HepG2 (cell line): ENCODE data around the gene ERBB3. TPM values are rescaled to one million over a fixed set of nuclear protein-coding genes. Genes with fewer than 3 reads are reported as not detected.

Source experiments
- ATAC-seq: fragments of 200-7000 bp; cut with Tn5 transposase; 3 replicates; pipeline ENCODE4 v1.9.1; 2020; ENCODE audit warnings: mild to moderate bottlenecking, moderate library complexity
- BruUV-seq: library from RNA; stranded (reverse); fragments of 400-500 nt; replicated peaks from 2 replicates; lab custom pipeline; 2021; lab: Mats Ljungman, UMichigan
- CTCF ChIA-PET: fragments of 300-600 bp; formaldehyde crosslinking; extraction: SDS; loops from one replicate; lab custom pipeline; 2021; ENCODE audit warnings: low total read pairs, inconsistent platforms, low intra/inter-chr PET ratio; lab: Yijun Ruan, JAX
- POLR2A ChIA-PET: fragments of 350-600 bp; sonication (Branson Sonifier 250); formaldehyde crosslinking; loops from one replicate; lab custom pipeline; 2020; ENCODE audit warnings: antibody characterized with exemption, inconsistent platforms; lab: Yijun Ruan, JAX
- DNase-seq: peaks from one replicate; pipeline ENCODE4 v3.0.0-alpha.2; 2015; ENCODE audit warnings: low spot score
- FAIRE-seq: peaks from 3 replicates; lab custom pipeline; 2011; peaks lifted over from hg19 to GRCh38; lab: Jason Lieb, UNC
- H2AFZ ChIP-seq: one replicate; pipeline ENCODE4 v1.6.1; 2011; ENCODE audit warnings: low read length, inconsistent platforms
- H3K27ac ChIP-seq: fragments of 300-600 bp; 3 replicates; pipeline ENCODE4 v1.8.0; 2011; ENCODE audit warnings: mixed run types, mild to moderate bottlenecking, mixed read lengths, low read length, inconsistent platforms; ENCODE audit not compliant: insufficient read depth; ENCODE audit errors: extremely low read length
- H3K27me3 ChIP-seq, 2 experiments: fragments of 200-600 bp in 1 of 2; 2 replicates in 1 of 2; 3 replicates in 1 of 2; pipeline versions ENCODE4 v1.6.0 to v1.8.0; 2011; ENCODE audit warnings: low read length in 2 of 2, mild to moderate bottlenecking in 2 of 2, moderate library complexity in 2 of 2, inconsistent platforms in 1 of 2; ENCODE audit not compliant: insufficient read depth in 2 of 2, control insufficient read depth in 1 of 2
- H3K36me3 ChIP-seq, 2 experiments: fragments of 200-600 bp in 1 of 2; replicated peaks in 1 of 2; 2 replicates in 1 of 2; 3 replicates in 1 of 2; pipeline versions ENCODE4 v1.5.1 to v1.8.0; 2011; ENCODE audit warnings: low read length in 2 of 2, inconsistent platforms in 1 of 2; ENCODE audit not compliant: insufficient read depth in 2 of 2, control insufficient read depth in 1 of 2
- H3K4me1 ChIP-seq: 2 replicates; pipeline ENCODE4 v1.5.1; 2012; ENCODE audit warnings: low read length, inconsistent platforms; ENCODE audit not compliant: insufficient read depth
- H3K4me2 ChIP-seq: 2 replicates; pipeline ENCODE4 v1.6.0; 2011; ENCODE audit warnings: low read depth, low read length, inconsistent platforms
- H3K4me3 ChIP-seq, 3 experiments: fragments of 200-600 bp in 1 of 3; sonication (generic), shearing (Covaris generic) in 1 of 3; replicated peaks in 1 of 3; 2 replicates each; pipeline ENCODE4 v1.5.1; 2011 to 2016; ENCODE audit warnings: low read length in 3 of 3, inconsistent platforms in 2 of 3, low read depth in 2 of 3, mild to moderate bottlenecking in 2 of 3, control low read depth in 1 of 3, mixed read lengths in 1 of 3; ENCODE audit not compliant: insufficient read depth in 1 of 3
- H3K79me2 ChIP-seq: one replicate; pipeline ENCODE4 v1.6.1; 2011; ENCODE audit warnings: low read length, inconsistent platforms; ENCODE audit not compliant: insufficient read depth
- H3K9ac ChIP-seq: 2 replicates; pipeline ENCODE4 v1.6.0; 2011; ENCODE audit warnings: mild to moderate bottlenecking, low read depth, low read length, inconsistent platforms; ENCODE audit not compliant: insufficient read depth
- H3K9me3 ChIP-seq: 2 replicates; pipeline ENCODE4 v1.5.1; 2012; ENCODE audit warnings: mild to moderate bottlenecking, low read length
- H4K20me1 ChIP-seq: 2 replicates; pipeline ENCODE4 v1.6.0; 2011; ENCODE audit warnings: inconsistent platforms, mild to moderate bottlenecking, low read length, moderate library complexity; ENCODE audit not compliant: insufficient read depth
- DNMT1 ChIP-seq: sonication (generic); formaldehyde crosslinking; IDR thresholded peaks from 2 replicates; pipeline ENCODE4 v1.5.1; 2020; ENCODE audit warnings: mild to moderate bottlenecking, missing genetic modification reagents
- HNRNPUL1 ChIP-seq: fragments of 200-400 bp; formaldehyde crosslinking; IDR thresholded peaks from 2 replicates; pipeline ENCODE4 v1.6.1; 2017; ENCODE audit warnings: low read depth, mild to moderate bottlenecking, low read length, moderate library complexity
- KDM5B ChIP-seq: sonication (generic); formaldehyde crosslinking; IDR thresholded peaks from 2 replicates; pipeline ENCODE4 v1.4.0; 2020; ENCODE audit warnings: missing genetic modification reagents, mild to moderate bottlenecking, borderline replicate concordance
- MTA3 ChIP-seq: sonication (generic); formaldehyde crosslinking; IDR thresholded peaks from 2 replicates; pipeline ENCODE4 v1.4.0; 2020; ENCODE audit warnings: missing genetic modification reagents
- POLR2G ChIP-seq: fragments of 200-400 bp; formaldehyde crosslinking; IDR thresholded peaks from 2 replicates; pipeline ENCODE4 v1.6.1; 2018; ENCODE audit warnings: mild to moderate bottlenecking, low read depth, low read length, moderate library complexity
- RBM39 ChIP-seq: fragments of 200-400 bp; formaldehyde crosslinking; IDR thresholded peaks from one replicate; pipeline ENCODE4 v1.6.1; 2018; ENCODE audit warnings: antibody characterized with exemption, mild to moderate bottlenecking, low read depth, low read length; ENCODE audit not compliant: poor library complexity, severe bottlenecking
- SMARCC2 ChIP-seq: fragments of 450-650 bp; IDR thresholded peaks from 2 replicates; pipeline ENCODE4 v1.6.1; 2017; ENCODE audit warnings: antibody characterized with exemption, mild to moderate bottlenecking
- ZNF335 ChIP-seq: sonication (generic); formaldehyde crosslinking; IDR thresholded peaks from 2 replicates; pipeline ENCODE4 v1.4.0; 2020; ENCODE audit warnings: missing genetic modification reagents
- ZNF451 ChIP-seq: sonication (generic); formaldehyde crosslinking; IDR thresholded peaks from 2 replicates; pipeline ENCODE4 v1.5.0; 2020; ENCODE audit warnings: mild to moderate bottlenecking, missing genetic modification reagents
- WGBS: methylation state at CpG from one replicate; pipeline ENCODE4 v1.1.6; 2017; ENCODE audit warnings: low lambda C conversion rate; 5-methylcytosine and 5-hydroxymethylcytosine counted together
- in situ Hi-C: cut with HindIII; loops from 2 replicates; pipeline ENCODE4 v1.10.0; 2017; ENCODE audit warnings: low pct_unique_long_range_greater_than_20kb; ENCODE audit not compliant: extremely low pct_ligation_motif_present
- intact Hi-C: fragments of 100-400 bp; cut with micrococcal nuclease; formaldehyde crosslinking; loops from one replicate; pipeline ENCODE4 v1.10.0; 2022; ENCODE audit not compliant: unreplicated experiment
- polyA plus RNA-seq, 8 experiments: library from polyadenylated mRNA; depleted of rRNA in 3 of 8; stranded (reverse) in 7 of 8; unstranded in 1 of 8; fragments of >200 nt; fragmentation: Illumina TruSeq in 4 of 8; extraction: Trizol in 4 of 8; gene quantifications; 2 replicates each; pipeline versions ENCODE4 v1.2.1 to v1.2.3, GENCODE V29; 2011 to 2016; ENCODE audit warnings: low read depth in 4 of 8, missing spikeins in 1 of 8, mixed read lengths in 1 of 8; ENCODE audit not compliant: insufficient read depth in 1 of 8
- total RNA-seq, 5 experiments: library from RNA; depleted of rRNA; stranded (reverse); fragments of >200 nt; fragmentation: Illumina TruSeq; extraction: Trizol; gene quantifications; 2 replicates each; pipeline ENCODE4 v1.2.3, GENCODE V29; 2016; ENCODE audit warnings: low read depth in 1 of 5
- TF ChIP-seq, protein P1 (sequence below): fragments of 450-650 bp; IDR thresholded peaks from 2 replicates; pipeline ENCODE4 v1.6.1; 2017
- TF ChIP-seq, protein P2 (sequence below): sonication (generic); formaldehyde crosslinking; IDR thresholded peaks from 2 replicates; pipeline ENCODE4 v1.4.0; 2020; ENCODE audit warnings: missing genetic modification reagents
- TF ChIP-seq, protein P3 (sequence below): sonication (generic); formaldehyde crosslinking; IDR thresholded peaks from 2 replicates; pipeline ENCODE4 v1.5.0; 2020; ENCODE audit warnings: mild to moderate bottlenecking, missing genetic modification reagents

Gene ERBB3
- total and polyA plus RNA-seq, 2 of the 13 experiments (the other 11 are each of a cell fraction or from before 2014, with no cell fraction given), result 93.6 to 358 TPM

DNA sequence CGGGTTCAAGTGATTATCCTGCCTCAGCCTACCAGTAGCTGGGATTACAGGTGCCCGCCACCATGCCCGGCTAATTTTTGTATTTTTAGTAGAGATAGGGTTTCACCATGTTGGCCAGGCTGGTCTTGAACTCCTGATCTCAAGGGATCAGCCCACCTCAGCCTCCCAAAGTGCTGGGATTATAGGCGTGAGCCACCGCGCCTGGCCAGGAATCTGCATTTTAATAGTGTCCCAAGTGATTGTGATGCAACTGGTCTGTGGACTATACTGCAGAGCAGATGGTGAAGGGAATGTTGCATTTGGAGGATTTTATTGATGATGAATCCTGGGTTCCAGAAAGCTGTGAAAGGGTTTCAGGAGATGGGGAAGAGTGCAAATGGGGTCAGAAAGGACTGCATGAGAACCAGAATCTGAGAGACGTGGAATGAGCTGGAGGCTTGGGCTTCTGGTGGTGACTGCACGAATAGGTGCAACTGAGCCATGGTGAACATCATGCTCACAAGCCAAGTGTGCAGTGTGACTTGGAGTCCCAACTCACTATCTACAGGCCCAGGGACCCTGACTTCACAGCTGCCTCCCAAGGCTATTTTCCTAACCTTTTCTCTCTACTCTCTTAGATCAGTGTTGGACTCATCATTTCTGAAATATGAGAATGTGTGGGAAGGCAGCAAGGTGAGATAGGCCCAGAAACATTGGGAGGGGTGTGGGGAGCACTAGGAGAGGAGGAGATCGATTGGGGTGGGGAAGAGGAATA, 33.8 kb upstream of the ERBB3 start:
- Histone ChIP-seq H3K27me3 (no peaks in the 10 kb centered on the region), H3K4me1 (peaks cover 37% of the 10 kb centered on the region), H3K9ac (no peak overlapping the region), H3K9me3 (no peaks in the 10 kb centered on the region), H3K27ac (no peak overlapping the region), H3K36me3 (peaks cover 2 to 20% of the 10 kb centered on the region in 2 experiments), H3K79me2 (peaks cover 21% of the 10 kb centered on the region), H2AFZ (no peak overlapping the region), H3K4me3 (no peak overlapping the region), H3K4me2 (no peak overlapping the region), H4K20me1 (peaks cover 6% of the 10 kb centered on the region; the same call in 1 of the 2 replicates)
- 92% methylated on average over 8 of the region's 9 CpGs for WGBS
- ATAC-seq (no peak), FAIRE-seq (no peak), DNase-seq (no peak)
- BruUV-seq, result no TSS peak
- ChIA-PET CTCF (interaction anchor here (1.4 kb wide), 1 partner anchor 33 kb away, joined by 10 read pairs; no protein-coding TSS in a partner anchor), POLR2A (interaction anchor here (2.0 to 4.7 kb wide), 4 partner anchors 35 to 72 kb away, joined by 6 to 40 read pairs (median 12); partner anchors contain the start of genes PA2G4, RAB5B and SUOX)
- in situ Hi-C loops, result loop anchor here (5.0 kb wide), 1 partner anchor 56 kb away; the partner anchor contains the start of gene PA2G4
- no peak for TF ChIP-seq SMARCC2
- TF ChIP-seq POLR2G, result peak; percentile 19; the same call in 1 of the 2 replicates
- intact Hi-C loops, result loop anchor here (2.0 to 5.0 kb wide), 3 partner anchors 33 to 71 kb away; partner anchors contain the start of genes PA2G4, RPL41 and ZC3H10

DNA sequence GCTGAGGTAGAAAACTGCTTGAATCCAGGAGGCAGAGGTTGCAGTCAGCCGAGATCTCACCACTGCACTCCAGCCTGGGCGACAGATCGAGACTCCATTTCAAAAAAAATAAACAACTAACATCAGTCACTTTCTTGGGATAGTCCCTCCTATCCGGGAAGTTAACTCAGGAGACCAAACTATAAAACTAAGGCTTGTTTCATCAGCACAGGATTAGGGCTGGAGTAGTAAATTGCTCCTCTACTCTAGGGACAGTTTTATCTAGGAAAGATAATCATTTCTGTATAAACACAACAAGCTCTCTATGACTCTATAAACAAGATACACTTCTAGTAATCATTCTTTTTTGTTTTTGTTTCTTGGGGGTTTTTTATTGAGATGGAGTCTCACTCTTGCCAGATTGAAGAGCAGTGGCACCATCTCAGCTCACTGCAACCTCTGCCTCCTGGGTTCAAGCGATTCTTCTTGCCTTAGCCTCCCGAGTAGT, 26.5 kb upstream of the ERBB3 start:
- Histone ChIP-seq H4K20me1 (no peaks in the 10 kb centered on the region), H3K4me1 (peaks cover 6% of the 10 kb centered on the region), H3K27me3 (no peaks in the 10 kb centered on the region), H2AFZ (no peak overlapping the region), H3K27ac (no peak overlapping the region), H3K4me2 (no peak overlapping the region), H3K9me3 (no peaks in the 10 kb centered on the region), H3K36me3 (no peaks in the 10 kb centered on the region), H3K79me2 (no peaks in the 10 kb centered on the region), H3K4me3 (no peak overlapping the region), H3K9ac (no peak overlapping the region)
- FAIRE-seq (no peak), DNase-seq (no peak), ATAC-seq (no peak)
- POLR2A ChIA-PET, result interaction anchor here (1.3 kb wide), 1 partner anchor 9 kb away, joined by 3 read pairs; no protein-coding TSS in a partner anchor
- WGBS, result 77% methylated on average over 6 of the region's 6 CpGs
- in situ Hi-C loops (no loop called here), intact Hi-C loops (no loop called here)
- no TSS peak for BruUV-seq
- CTCF ChIA-PET, result no interaction called here
- TF ChIP-seq RBM39 (no peak), KDM5B (CRISPR knock-in tag) (no peak), ZNF451 (CRISPR knock-in tag) (no peak), DNMT1 (CRISPR knock-in tag) (no peak), ZNF335 (no peak), HNRNPUL1 (no peak), MTA3 (CRISPR knock-in tag) (no peak)
- TF ChIP-seq, protein P1, sequence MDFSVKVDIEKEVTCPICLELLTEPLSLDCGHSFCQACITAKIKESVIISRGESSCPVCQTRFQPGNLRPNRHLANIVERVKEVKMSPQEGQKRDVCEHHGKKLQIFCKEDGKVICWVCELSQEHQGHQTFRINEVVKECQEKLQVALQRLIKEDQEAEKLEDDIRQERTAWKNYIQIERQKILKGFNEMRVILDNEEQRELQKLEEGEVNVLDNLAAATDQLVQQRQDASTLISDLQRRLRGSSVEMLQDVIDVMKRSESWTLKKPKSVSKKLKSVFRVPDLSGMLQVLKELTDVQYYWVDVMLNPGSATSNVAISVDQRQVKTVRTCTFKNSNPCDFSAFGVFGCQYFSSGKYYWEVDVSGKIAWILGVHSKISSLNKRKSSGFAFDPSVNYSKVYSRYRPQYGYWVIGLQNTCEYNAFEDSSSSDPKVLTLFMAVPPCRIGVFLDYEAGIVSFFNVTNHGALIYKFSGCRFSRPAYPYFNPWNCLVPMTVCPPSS, result no peak
- TF ChIP-seq, protein P2, sequence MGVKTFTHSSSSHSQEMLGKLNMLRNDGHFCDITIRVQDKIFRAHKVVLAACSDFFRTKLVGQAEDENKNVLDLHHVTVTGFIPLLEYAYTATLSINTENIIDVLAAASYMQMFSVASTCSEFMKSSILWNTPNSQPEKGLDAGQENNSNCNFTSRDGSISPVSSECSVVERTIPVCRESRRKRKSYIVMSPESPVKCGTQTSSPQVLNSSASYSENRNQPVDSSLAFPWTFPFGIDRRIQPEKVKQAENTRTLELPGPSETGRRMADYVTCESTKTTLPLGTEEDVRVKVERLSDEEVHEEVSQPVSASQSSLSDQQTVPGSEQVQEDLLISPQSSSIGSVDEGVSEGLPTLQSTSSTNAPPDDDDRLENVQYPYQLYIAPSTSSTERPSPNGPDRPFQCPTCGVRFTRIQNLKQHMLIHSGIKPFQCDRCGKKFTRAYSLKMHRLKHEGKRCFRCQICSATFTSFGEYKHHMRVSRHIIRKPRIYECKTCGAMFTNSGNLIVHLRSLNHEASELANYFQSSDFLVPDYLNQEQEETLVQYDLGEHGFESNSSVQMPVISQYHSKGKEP, result no peak
- TF ChIP-seq, protein P3, sequence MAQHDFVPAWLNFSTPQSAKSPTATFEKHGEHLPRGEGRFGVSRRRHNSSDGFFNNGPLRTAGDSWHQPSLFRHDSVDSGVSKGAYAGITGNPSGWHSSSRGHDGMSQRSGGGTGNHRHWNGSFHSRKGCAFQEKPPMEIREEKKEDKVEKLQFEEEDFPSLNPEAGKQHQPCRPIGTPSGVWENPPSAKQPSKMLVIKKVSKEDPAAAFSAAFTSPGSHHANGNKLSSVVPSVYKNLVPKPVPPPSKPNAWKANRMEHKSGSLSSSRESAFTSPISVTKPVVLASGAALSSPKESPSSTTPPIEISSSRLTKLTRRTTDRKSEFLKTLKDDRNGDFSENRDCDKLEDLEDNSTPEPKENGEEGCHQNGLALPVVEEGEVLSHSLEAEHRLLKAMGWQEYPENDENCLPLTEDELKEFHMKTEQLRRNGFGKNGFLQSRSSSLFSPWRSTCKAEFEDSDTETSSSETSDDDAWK (CRISPR knock-in tag), result no peak
